SK-N-SH (cell line): Measurements from ENCODE around the gene IL27RA. TPM values are rescaled to one million over a fixed set of nuclear protein-coding genes. Genes with fewer than 3 reads are reported as not detected.

Experiments
- CTCF ChIA-PET: fragments of 300-600, 350-600 bp; formaldehyde crosslinking; extraction: SDS; loops from one replicate; lab custom pipeline; 2021; lab: Yijun Ruan, JAX
- POLR2A ChIA-PET: fragments of 350-600 bp; sonication (Branson Sonifier 250); formaldehyde crosslinking; extraction: SDS; loops from one replicate; lab custom pipeline; 2020; ENCODE audit warnings: antibody characterized with exemption, inconsistent platforms; lab: Yijun Ruan, JAX
- DNase-seq: peaks from one replicate; pipeline ENCODE4 v3.0.0; 2012
- H2AFZ ChIP-seq: fragments of 200-600 bp; sonication (generic); 2 replicates; pipeline ENCODE4 v1.8.1; 2016; ENCODE audit warnings: antibody characterized with exemption, mild to moderate bottlenecking, low read depth
- H3F3A ChIP-seq: fragments of 200-600 bp; sonication (generic); replicated peaks from 2 replicates; pipeline ENCODE3; 2016; ENCODE audit warnings: antibody characterized with exemption, mild to moderate bottlenecking; ENCODE audit not compliant: insufficient read depth
- H3K27ac ChIP-seq, 2 experiments: fragments of 200-500 bp in 1 of 2; fragments of 200-600 bp in 1 of 2; sonication (Bioruptor generic) in 1 of 2; sonication (generic), shearing (Covaris generic) in 1 of 2; 2 replicates each; pipeline versions ENCODE4 v1.5.1 to v1.6.1; 2014 to 2016; ENCODE audit warnings: low read depth in 2 of 2, inconsistent platforms in 1 of 2, low read length in 1 of 2, mild to moderate bottlenecking in 1 of 2, mixed read lengths in 1 of 2
- H3K27me3 ChIP-seq: fragments of 200-600 bp; sonication (generic), shearing (Covaris generic); 2 replicates; pipeline ENCODE4 v1.6.1; 2016; ENCODE audit warnings: mixed run types; ENCODE audit not compliant: insufficient read depth
- H3K36me3 ChIP-seq, 2 experiments: fragments of 200-500 bp in 1 of 2; fragments of 200-600 bp in 1 of 2; sonication (Bioruptor generic) in 1 of 2; sonication (generic) in 1 of 2; replicated peaks in 1 of 2; 2 replicates each; pipeline versions ENCODE3 to v1.5.1; 2014 to 2016; ENCODE audit warnings: low read length in 1 of 2, mild to moderate bottlenecking in 1 of 2; ENCODE audit not compliant: insufficient read depth in 2 of 2, control insufficient read depth in 1 of 2
- H3K4me1 ChIP-seq, 2 experiments: fragments of 200-500 bp in 1 of 2; fragments of 200-600 bp in 1 of 2; sonication (Bioruptor generic) in 1 of 2; sonication (generic), shearing (Covaris generic) in 1 of 2; 2 replicates each; pipeline versions ENCODE4 v1.5.1 to v1.6.1; 2014 to 2016; ENCODE audit warnings: low read depth in 1 of 2, low read length in 1 of 2, mixed run types in 1 of 2; ENCODE audit not compliant: insufficient read depth in 2 of 2, control insufficient read depth in 1 of 2
- H3K4me2 ChIP-seq: fragments of 200-600 bp; sonication (generic), shearing (Covaris generic); 2 replicates; pipeline ENCODE4 v1.6.1; 2017; ENCODE audit warnings: mixed run types
- H3K4me3 ChIP-seq, 2 experiments: fragments of 200-500 bp in 1 of 2; fragments of 200-600 bp in 1 of 2; sonication (Bioruptor generic) in 1 of 2; sonication (generic), shearing (Covaris generic) in 1 of 2; 2 replicates each; pipeline versions ENCODE4 v1.5.1 to v1.8.1; 2014 to 2016; ENCODE audit warnings: low read depth in 2 of 2, inconsistent platforms in 1 of 2, low read length in 1 of 2, mild to moderate bottlenecking in 1 of 2, mixed read lengths in 1 of 2, moderate library complexity in 1 of 2
- H3K79me2 ChIP-seq: fragments of 200-600 bp; sonication (generic); 2 replicates; pipeline ENCODE4 v1.8.1; 2017; ENCODE audit warnings: mild to moderate bottlenecking; ENCODE audit not compliant: insufficient read depth
- H3K9ac ChIP-seq: fragments of 200-600 bp; sonication (generic); 2 replicates; pipeline ENCODE4 v1.6.1; 2017; ENCODE audit warnings: mixed run types
- H3K9me2 ChIP-seq: fragments of 200-600 bp; sonication (generic); 2 replicates; pipeline ENCODE4 v1.6.1; 2017; ENCODE audit warnings: mixed run types
- H3K9me3 ChIP-seq: fragments of 200-600 bp; sonication (generic); 2 replicates; pipeline ENCODE4 v1.6.1; 2017; ENCODE audit warnings: mixed run types, mild to moderate bottlenecking, moderate library complexity
- H4K20me1 ChIP-seq: fragments of 200-600 bp; sonication (generic); 2 replicates; pipeline ENCODE4 v1.6.1; 2017; ENCODE audit warnings: mild to moderate bottlenecking, mixed run types; ENCODE audit not compliant: insufficient read depth
- EZH2phosphoT487 ChIP-seq: fragments of 200-600 bp; sonication (generic); IDR thresholded peaks from 2 replicates; pipeline ENCODE4 v1.6.1; 2017; ENCODE audit warnings: low read depth, mixed run types, mild to moderate bottlenecking, antibody characterized with exemption, moderate library complexity, borderline replicate concordance
- FOSL2 ChIP-seq: IDR thresholded peaks from 2 replicates; pipeline ENCODE4 v1.4.0; 2012; ENCODE audit warnings: low read depth, mild to moderate bottlenecking, moderate library complexity, borderline replicate concordance
- GABPA ChIP-seq: IDR thresholded peaks from 2 replicates; pipeline ENCODE4 v1.4.0; 2012; ENCODE audit warnings: low read depth, mild to moderate bottlenecking
- RAD21 ChIP-seq: IDR thresholded peaks from 2 replicates; pipeline ENCODE4 v1.6.1; 2012; ENCODE audit warnings: mild to moderate bottlenecking, low read length
- RXRA ChIP-seq: IDR thresholded peaks from 2 replicates; pipeline ENCODE4 v1.4.0; 2012; ENCODE audit warnings: low read depth, mild to moderate bottlenecking, borderline replicate concordance
- TCF12 ChIP-seq: IDR thresholded peaks from 2 replicates; pipeline ENCODE4 v1.4.0; 2012
- USF2 ChIP-seq: fragments of 150-350 bp; IDR thresholded peaks from 2 replicates; pipeline ENCODE4 v1.6.1; 2017; ENCODE audit warnings: antibody characterized with exemption, low read length, low read depth, borderline replicate concordance
- YY1 ChIP-seq: IDR thresholded peaks from 2 replicates; pipeline ENCODE4 v1.4.0; 2012; ENCODE audit warnings: low read depth, mild to moderate bottlenecking
- WGBS: methylation state at CpG from one replicate; pipeline ENCODE4 v1.1.6; 2017; ENCODE audit warnings: low lambda C conversion rate; 5-methylcytosine and 5-hydroxymethylcytosine counted together
- polyA plus RNA-seq, 3 experiments: library from polyadenylated mRNA; depleted of rRNA; stranded (reverse); fragments of >200 nt; gene quantifications; 2 replicates each; pipeline ENCODE4 v1.2.3, GENCODE V29; 2012
- TF ChIP-seq, protein P1 (sequence below): IDR thresholded peaks from 2 replicates; pipeline ENCODE4 v1.4.0; 2012; ENCODE audit warnings: low read depth, borderline replicate concordance
- TF ChIP-seq, protein P2 (sequence below): fragments of 150-350 bp; IDR thresholded peaks from 2 replicates; pipeline ENCODE4 v1.6.1; 2016; ENCODE audit warnings: mild to moderate bottlenecking, low read depth, low read length
- TF ChIP-seq, protein P3 (sequence below): fragments of 200-600 bp; sonication (generic); IDR thresholded peaks from 2 replicates; pipeline ENCODE4 v1.6.1; 2017; ENCODE audit warnings: antibody characterized with exemption, mild to moderate bottlenecking, moderate library complexity
- TF ChIP-seq, protein P4 (sequence below): IDR thresholded peaks from 2 replicates; pipeline ENCODE4 v1.6.1; 2012; ENCODE audit warnings: mild to moderate bottlenecking, low read depth, low read length, moderate library complexity

IL27RA gene
- polyA plus RNA-seq, 1 of the 3 experiments (the other 2 are of a cell fraction): 9.3 TPM

DNA sequence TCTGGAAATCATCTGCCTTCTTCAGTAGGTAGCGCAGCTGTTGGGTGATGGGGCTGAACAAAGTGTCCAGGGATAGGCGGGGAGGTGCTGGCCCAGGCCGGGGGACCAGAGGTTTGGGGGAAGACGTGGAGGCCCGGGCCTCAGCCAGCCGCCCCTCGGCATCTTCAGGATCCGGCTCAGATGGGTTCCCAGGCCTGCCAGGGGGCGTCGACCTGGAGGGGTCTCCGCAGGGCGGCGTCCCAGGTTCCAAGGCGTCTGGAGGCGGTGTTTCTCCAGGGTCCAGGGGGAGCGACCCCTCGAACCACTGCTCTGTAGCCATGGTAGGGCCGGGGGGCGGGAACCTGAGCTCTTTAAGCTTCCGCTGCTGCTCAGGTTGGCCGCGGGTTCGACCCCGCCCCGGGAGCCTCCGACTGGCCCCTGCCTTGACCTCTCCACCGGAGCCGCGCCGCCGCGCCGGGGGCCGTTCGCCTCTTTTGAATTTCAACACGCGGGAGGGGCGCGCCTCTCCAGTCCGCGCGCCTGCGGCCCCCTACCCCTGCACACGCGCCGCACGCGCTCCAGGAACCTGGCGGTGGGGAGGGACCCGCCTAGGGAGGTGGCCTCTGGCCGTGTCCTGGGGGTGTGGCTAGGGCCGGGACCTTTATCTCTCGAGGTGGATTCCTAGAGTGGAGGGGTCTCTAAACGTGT lies 53.9 kb downstream of the IL27RA start, which contains the start of gene C19orf67:
Gene C19orf67, minus strand, starts transcription at position 475 of the 687 bp plus-strand sequence. Its CDS starts 156 bp downstream, at position 319.
- Histone ChIP-seq H3F3A (peaks cover 17% of the 10 kb centered on the region), H3K9ac (no peak within 1 kb of the TSS), H3K4me1 (peaks cover 3 to 12% of the 10 kb centered on the region in 2 experiments; a peak in 2 of 4 replicates), H4K20me1 (peaks cover 4% of the 10 kb centered on the region; the same call in 1 of the 2 replicates), H3K9me2 (no peaks in the 10 kb centered on the region), H3K27me3 (no peaks in the 10 kb centered on the region), H3K79me2 (peaks cover 14% of the 10 kb centered on the region; the same call in 1 of the 2 replicates), H3K36me3 (peaks cover 14 to 16% of the 10 kb centered on the region in 2 experiments), H3K9me3 (no peaks in the 10 kb centered on the region), H3K27ac (no peak within 1 kb of the TSS), H2AFZ (no peak within 1 kb of the TSS), H3K4me2 (no peak within 1 kb of the TSS), H3K4me3 (no peak within 1 kb of the TSS)
- no peak for DNase-seq
- TF ChIP-seq, protein P1, sequence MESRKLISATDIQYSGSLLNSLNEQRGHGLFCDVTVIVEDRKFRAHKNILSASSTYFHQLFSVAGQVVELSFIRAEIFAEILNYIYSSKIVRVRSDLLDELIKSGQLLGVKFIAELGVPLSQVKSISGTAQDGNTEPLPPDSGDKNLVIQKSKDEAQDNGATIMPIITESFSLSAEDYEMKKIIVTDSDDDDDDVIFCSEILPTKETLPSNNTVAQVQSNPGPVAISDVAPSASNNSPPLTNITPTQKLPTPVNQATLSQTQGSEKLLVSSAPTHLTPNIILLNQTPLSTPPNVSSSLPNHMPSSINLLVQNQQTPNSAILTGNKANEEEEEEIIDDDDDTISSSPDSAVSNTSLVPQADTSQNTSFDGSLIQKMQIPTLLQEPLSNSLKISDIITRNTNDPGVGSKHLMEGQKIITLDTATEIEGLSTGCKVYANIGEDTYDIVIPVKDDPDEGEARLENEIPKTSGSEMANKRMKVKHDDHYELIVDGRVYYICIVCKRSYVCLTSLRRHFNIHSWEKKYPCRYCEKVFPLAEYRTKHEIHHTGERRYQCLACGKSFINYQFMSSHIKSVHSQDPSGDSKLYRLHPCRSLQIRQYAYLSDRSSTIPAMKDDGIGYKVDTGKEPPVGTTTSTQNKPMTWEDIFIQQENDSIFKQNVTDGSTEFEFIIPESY: no peak
- TF ChIP-seq EZH2phosphoT487 (no peak), YY1 (no peak)
- ChIA-PET CTCF (interaction anchor here (0.8 to 6.6 kb wide), 2 partner anchors 13 to 206 kb away, joined by 3 to 37 read pairs; partner anchors contain the start of gene MISP3), POLR2A (no interaction called here)
- WGBS: 97% methylated on average over 33 of the region's 54 CpGs

- Histone ChIP-seq H3K4me3 (no peak overlapping the region), H3K4me2 (no peak overlapping the region), H3K9me3 (no peaks in the 10 kb centered on the region), H3K9ac (no peak overlapping the region), H4K20me1 (peaks cover 4% of the 10 kb centered on the region; the same call in 1 of the 2 replicates), H3K27me3 (no peaks in the 10 kb centered on the region), H3K36me3 (peaks cover 14 to 16% of the 10 kb centered on the region in 2 experiments), H3K79me2 (peaks cover 9% of the 10 kb centered on the region; the same call in 1 of the 2 replicates), H3K9me2 (no peaks in the 10 kb centered on the region), H3K27ac (no peak overlapping the region), H3K4me1 (peaks cover 3 to 11% of the 10 kb centered on the region in 2 experiments; a peak in 2 of 4 replicates), H3F3A (peaks cover 17% of the 10 kb centered on the region), H2AFZ (no peak overlapping the region)
- WGBS: 92% methylated on average over 5 of the region's 5 CpGs
- no peak for TF ChIP-seq RAD21
- TF ChIP-seq TCF12: no peak
- TF ChIP-seq, protein P2, sequence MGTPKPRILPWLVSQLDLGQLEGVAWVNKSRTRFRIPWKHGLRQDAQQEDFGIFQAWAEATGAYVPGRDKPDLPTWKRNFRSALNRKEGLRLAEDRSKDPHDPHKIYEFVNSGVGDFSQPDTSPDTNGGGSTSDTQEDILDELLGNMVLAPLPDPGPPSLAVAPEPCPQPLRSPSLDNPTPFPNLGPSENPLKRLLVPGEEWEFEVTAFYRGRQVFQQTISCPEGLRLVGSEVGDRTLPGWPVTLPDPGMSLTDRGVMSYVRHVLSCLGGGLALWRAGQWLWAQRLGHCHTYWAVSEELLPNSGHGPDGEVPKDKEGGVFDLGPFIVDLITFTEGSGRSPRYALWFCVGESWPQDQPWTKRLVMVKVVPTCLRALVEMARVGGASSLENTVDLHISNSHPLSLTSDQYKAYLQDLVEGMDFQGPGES: no peak
- no peak for TF ChIP-seq GABPA
- no peak for TF ChIP-seq RXRA
- no peak for TF ChIP-seq FOSL2
- TF ChIP-seq, protein P3, sequence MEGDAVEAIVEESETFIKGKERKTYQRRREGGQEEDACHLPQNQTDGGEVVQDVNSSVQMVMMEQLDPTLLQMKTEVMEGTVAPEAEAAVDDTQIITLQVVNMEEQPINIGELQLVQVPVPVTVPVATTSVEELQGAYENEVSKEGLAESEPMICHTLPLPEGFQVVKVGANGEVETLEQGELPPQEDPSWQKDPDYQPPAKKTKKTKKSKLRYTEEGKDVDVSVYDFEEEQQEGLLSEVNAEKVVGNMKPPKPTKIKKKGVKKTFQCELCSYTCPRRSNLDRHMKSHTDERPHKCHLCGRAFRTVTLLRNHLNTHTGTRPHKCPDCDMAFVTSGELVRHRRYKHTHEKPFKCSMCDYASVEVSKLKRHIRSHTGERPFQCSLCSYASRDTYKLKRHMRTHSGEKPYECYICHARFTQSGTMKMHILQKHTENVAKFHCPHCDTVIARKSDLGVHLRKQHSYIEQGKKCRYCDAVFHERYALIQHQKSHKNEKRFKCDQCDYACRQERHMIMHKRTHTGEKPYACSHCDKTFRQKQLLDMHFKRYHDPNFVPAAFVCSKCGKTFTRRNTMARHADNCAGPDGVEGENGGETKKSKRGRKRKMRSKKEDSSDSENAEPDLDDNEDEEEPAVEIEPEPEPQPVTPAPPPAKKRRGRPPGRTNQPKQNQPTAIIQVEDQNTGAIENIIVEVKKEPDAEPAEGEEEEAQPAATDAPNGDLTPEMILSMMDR: no peak
- TF ChIP-seq, protein P4, sequence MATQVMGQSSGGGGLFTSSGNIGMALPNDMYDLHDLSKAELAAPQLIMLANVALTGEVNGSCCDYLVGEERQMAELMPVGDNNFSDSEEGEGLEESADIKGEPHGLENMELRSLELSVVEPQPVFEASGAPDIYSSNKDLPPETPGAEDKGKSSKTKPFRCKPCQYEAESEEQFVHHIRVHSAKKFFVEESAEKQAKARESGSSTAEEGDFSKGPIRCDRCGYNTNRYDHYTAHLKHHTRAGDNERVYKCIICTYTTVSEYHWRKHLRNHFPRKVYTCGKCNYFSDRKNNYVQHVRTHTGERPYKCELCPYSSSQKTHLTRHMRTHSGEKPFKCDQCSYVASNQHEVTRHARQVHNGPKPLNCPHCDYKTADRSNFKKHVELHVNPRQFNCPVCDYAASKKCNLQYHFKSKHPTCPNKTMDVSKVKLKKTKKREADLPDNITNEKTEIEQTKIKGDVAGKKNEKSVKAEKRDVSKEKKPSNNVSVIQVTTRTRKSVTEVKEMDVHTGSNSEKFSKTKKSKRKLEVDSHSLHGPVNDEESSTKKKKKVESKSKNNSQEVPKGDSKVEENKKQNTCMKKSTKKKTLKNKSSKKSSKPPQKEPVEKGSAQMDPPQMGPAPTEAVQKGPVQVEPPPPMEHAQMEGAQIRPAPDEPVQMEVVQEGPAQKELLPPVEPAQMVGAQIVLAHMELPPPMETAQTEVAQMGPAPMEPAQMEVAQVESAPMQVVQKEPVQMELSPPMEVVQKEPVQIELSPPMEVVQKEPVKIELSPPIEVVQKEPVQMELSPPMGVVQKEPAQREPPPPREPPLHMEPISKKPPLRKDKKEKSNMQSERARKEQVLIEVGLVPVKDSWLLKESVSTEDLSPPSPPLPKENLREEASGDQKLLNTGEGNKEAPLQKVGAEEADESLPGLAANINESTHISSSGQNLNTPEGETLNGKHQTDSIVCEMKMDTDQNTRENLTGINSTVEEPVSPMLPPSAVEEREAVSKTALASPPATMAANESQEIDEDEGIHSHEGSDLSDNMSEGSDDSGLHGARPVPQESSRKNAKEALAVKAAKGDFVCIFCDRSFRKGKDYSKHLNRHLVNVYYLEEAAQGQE: no peak
- TF ChIP-seq USF2: no peak
- TF ChIP-seq YY1: no peak
- DNase-seq: no peak
- ChIA-PET POLR2A (no interaction called here), CTCF (interaction anchor here (6.6 kb wide), 1 partner anchor 14 kb away, joined by 37 read pairs; the partner anchor contains the start of gene MISP3)
Observed at GRCh38 chr19:14086098-14086497, 54.5 kb downstream of the IL27RA start.
